RWPE2 (cell line): ENCODE data around the gene KCNK3.

Experiments used
- ATAC-seq: fragments of 200-7000 bp; cut with Tn5 transposase; 3 replicates; pipeline ENCODE4 v1.9.1; 2021; ENCODE audit warnings: low read depth
- DNase-seq: peaks from one replicate; pipeline ENCODE4 v3.0.0-alpha.2; 2020; ENCODE audit warnings: low spot score
- H3K27ac ChIP-seq: fragments of 450-650 bp; 2 replicates; pipeline ENCODE4 v1.5.1; 2017; ENCODE audit warnings: mild to moderate bottlenecking; ENCODE audit not compliant: poor library complexity, severe bottlenecking
- H3K27me3 ChIP-seq: fragments of 250-450 bp; sonication (Bioruptor Pico); 2 replicates; pipeline ENCODE4 v1.5.1; 2021; ENCODE audit warnings: mild to moderate bottlenecking, moderate library complexity; ENCODE audit not compliant: insufficient read depth, poor library complexity, severe bottlenecking
- H3K36me3 ChIP-seq: fragments of 250-450 bp; sonication (Bioruptor Pico); 2 replicates; pipeline ENCODE4 v1.5.1; 2020; ENCODE audit warnings: low read depth, mild to moderate bottlenecking, moderate library complexity
- H3K4me1 ChIP-seq: fragments of 250-450 bp; sonication (Bioruptor Pico); 2 replicates; pipeline ENCODE4 v1.5.1; 2021; ENCODE audit warnings: mild to moderate bottlenecking, moderate library complexity; ENCODE audit not compliant: insufficient read depth, poor library complexity, severe bottlenecking
- H3K4me3 ChIP-seq: fragments of 250-450 bp; sonication (Bioruptor Pico); 2 replicates; pipeline ENCODE4 v1.5.1; 2021; ENCODE audit warnings: mild to moderate bottlenecking, moderate library complexity; ENCODE audit not compliant: severe bottlenecking
- H3K9me3 ChIP-seq: fragments of 250-450 bp; sonication (Bioruptor Pico); 2 replicates; pipeline ENCODE4 v1.5.1; 2021; ENCODE audit warnings: mild to moderate bottlenecking, moderate library complexity; ENCODE audit not compliant: severe bottlenecking
- CTCF ChIP-seq: fragments of 450-650 bp; IDR thresholded peaks from one replicate; pipeline ENCODE4 v1.5.1; 2017; ENCODE audit warnings: mild to moderate bottlenecking, moderate library complexity; ENCODE audit not compliant: poor library complexity, severe bottlenecking

The KCNK3 gene

DNA sequence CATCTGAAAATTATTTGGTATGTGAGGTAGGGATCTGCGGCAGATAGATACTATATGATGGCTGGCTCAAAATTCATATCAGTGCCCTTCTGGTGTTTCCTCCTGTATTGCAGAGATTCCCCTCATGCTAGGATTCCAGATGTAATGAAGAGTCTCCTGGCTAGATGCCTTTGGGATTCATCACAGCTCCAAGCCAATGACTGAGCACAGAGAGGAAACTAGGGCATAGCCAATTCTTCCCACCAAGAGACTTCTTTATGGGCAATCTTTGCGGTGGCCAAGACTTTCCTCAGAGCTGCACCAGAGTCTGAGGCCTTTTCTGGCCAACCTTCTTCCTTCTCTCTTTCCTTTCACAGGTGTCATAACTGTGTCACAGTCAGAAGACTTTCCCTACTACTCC is 25.9 kb upstream of the KCNK3 start:
- no peaks in the 10 kb centered on the region for H3K36me3 ChIP-seq
- H3K4me1 ChIP-seq, result no peaks in the 10 kb centered on the region
- DNase-seq, result no peak
- H3K9me3 ChIP-seq, result no peaks in the 10 kb centered on the region
- H3K27me3 ChIP-seq, result no peaks in the 10 kb centered on the region
- TF ChIP-seq CTCF, result no peak
- no peak for ATAC-seq
- no peak overlapping the region for H3K4me3 ChIP-seq
- no peak overlapping the region for H3K27ac ChIP-seq

GRCh38 chr2:26668041-26668440 is 24.5 kb upstream of the KCNK3 start:
- no peak for DNase-seq
- H3K9me3 ChIP-seq, result no peaks in the 10 kb centered on the region
- TF ChIP-seq CTCF, result no peak
- no peaks in the 10 kb centered on the region for H3K4me1 ChIP-seq
- H3K27me3 ChIP-seq, result no peaks in the 10 kb centered on the region
- no peak for ATAC-seq
- no peak overlapping the region for H3K4me3 ChIP-seq
- no peak overlapping the region for H3K27ac ChIP-seq
- no peaks in the 10 kb centered on the region for H3K36me3 ChIP-seq

DNA sequence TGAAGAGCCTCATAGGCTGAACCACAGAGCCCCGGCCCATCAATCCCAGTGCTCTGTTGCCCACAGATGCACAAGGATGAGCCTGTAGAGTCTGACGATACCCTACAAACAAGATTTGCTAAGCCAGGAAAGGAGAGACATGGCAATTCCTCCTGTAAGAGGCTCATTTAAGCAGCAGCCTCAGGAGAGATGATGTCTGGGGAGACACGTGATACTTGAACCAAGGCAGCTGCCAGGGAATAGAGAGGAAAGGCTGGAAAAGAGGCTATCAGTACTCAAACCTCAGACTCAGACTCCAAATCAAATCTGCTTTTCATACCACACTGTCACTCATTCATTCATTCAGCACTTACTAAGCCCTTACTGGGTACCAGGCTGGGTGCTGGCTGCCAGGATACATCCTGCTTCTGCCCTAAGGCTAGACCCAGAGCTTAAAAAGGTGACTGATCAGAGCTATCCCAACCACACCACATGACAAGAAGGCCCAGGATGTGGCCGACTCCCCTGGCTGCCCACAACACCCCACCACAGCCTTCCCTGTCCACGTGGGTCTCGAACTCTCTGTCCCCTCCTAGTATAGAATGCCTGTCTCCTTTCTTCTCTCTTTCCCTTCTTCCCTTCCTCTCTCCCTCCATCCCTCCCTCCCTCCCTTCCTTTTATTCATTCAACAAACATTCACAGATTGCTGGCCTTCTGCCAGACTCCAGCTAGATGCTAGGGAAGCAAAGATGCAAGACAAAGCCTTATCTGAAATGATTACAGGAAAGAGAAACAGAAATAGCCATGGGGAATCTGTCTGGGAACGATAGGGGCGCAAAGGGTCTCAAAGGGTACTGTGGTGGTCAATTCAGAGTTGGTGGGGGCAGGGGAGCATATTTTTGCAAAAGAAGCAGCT is 23.4 kb upstream of the KCNK3 start:
- no peaks in the 10 kb centered on the region for H3K27me3 ChIP-seq
- H3K4me1 ChIP-seq, result no peaks in the 10 kb centered on the region
- DNase-seq, result no peak
- TF ChIP-seq CTCF, result no peak
- no peaks in the 10 kb centered on the region for H3K36me3 ChIP-seq
- H3K9me3 ChIP-seq, result no peaks in the 10 kb centered on the region
- no peak overlapping the region for H3K4me3 ChIP-seq
- no peak overlapping the region for H3K27ac ChIP-seq
- ATAC-seq, result no peak

GRCh38 chr2:26670171-26670570 is 22.4 kb upstream of the KCNK3 start:
- Histone ChIP-seq H3K9me3 (no peaks in the 10 kb centered on the region), H3K27ac (no peak overlapping the region), H3K4me3 (no peak overlapping the region), H3K36me3 (no peaks in the 10 kb centered on the region), H3K4me1 (no peaks in the 10 kb centered on the region), H3K27me3 (no peaks in the 10 kb centered on the region)
- peak; percentile 64; the same call in 2 of the 3 replicates for ATAC-seq
- no peak for DNase-seq
- no peak for TF ChIP-seq CTCF

GRCh38 chr2:26670931-26671460 is 21.5 kb upstream of the KCNK3 start:
- Histone ChIP-seq H3K9me3 (no peaks in the 10 kb centered on the region), H3K4me3 (no peak overlapping the region), H3K27me3 (no peaks in the 10 kb centered on the region), H3K36me3 (no peaks in the 10 kb centered on the region), H3K27ac (no peak overlapping the region), H3K4me1 (no peaks in the 10 kb centered on the region)
- DNase-seq (no peak), ATAC-seq (no peak)
- no peak for TF ChIP-seq CTCF
